H1 (cell line): ENCODE measurements around the gene AKR1C8. TPM values are rescaled to one million over a fixed set of nuclear protein-coding genes. Genes with fewer than 3 reads are reported as not detected.

Source experiments
- CTCF ChIA-PET: fragments of 300-600 bp; sonication (Branson Sonifier 250); formaldehyde crosslinking; loops from one replicate; lab custom pipeline; 2021; ENCODE audit not compliant: partially characterized antibody; lab: Charles Lee
- POLR2A ChIA-PET: fragments of 300-600 bp; sonication (Branson Sonifier 250); formaldehyde crosslinking; loops from one replicate; lab custom pipeline; 2021; ENCODE audit warnings: inconsistent platforms; ENCODE audit not compliant: partially characterized antibody; lab: Charles Lee
- DNase-seq, 2 experiments: peaks; one replicate each; pipeline versions ENCODE4 v3.0.0 to v3.0.0-alpha.2; 2010 to 2022; ENCODE audit warnings: low spot score in 2 of 2, low read depth in 1 of 2, mixed read lengths in 1 of 2
- FAIRE-seq: peaks from 2 replicates; lab custom pipeline; 2011; peaks lifted over from hg19 to GRCh38; lab: Jason Lieb, UNC
- H2AFZ ChIP-seq: 2 replicates; pipeline ENCODE4 v1.8.1; 2012; ENCODE audit warnings: low read length, inconsistent platforms
- H2AK5ac ChIP-seq: 2 replicates; pipeline ENCODE4 v1.6.1; 2013; ENCODE audit warnings: low read depth, low read length
- H2BK120ac ChIP-seq: replicated peaks from 2 replicates; pipeline ENCODE3; 2013; ENCODE audit warnings: low read depth, low read length, inconsistent platforms
- H2BK12ac ChIP-seq: 2 replicates; pipeline ENCODE4 v1.6.1; 2013; ENCODE audit warnings: low read depth, low read length
- H2BK15ac ChIP-seq: 2 replicates; pipeline ENCODE4 v1.6.1; 2013; ENCODE audit warnings: low read length
- H2BK20ac ChIP-seq: 2 replicates; pipeline ENCODE4 v1.6.1; 2013; ENCODE audit warnings: low read length
- H2BK5ac ChIP-seq: 2 replicates; pipeline ENCODE4 v1.6.1; 2013; ENCODE audit warnings: low read depth, low read length
- H3K14ac ChIP-seq: 2 replicates; pipeline ENCODE4 v1.6.1; 2013; ENCODE audit warnings: inconsistent platforms; ENCODE audit not compliant: insufficient read length
- H3K18ac ChIP-seq: 2 replicates; pipeline ENCODE4 v1.6.1; 2013; ENCODE audit warnings: low read length; ENCODE audit errors: extremely low read depth
- H3K23ac ChIP-seq: 2 replicates; pipeline ENCODE4 v1.6.1; 2013; ENCODE audit warnings: inconsistent platforms; ENCODE audit not compliant: insufficient read length
- H3K23me2 ChIP-seq: 2 replicates; pipeline ENCODE4 v1.6.1; 2013; ENCODE audit warnings: low read depth, low read length
- H3K27ac ChIP-seq: 2 replicates; pipeline ENCODE4 v1.6.1; 2011; ENCODE audit warnings: low read depth, low read length, inconsistent platforms
- H3K27me3 ChIP-seq, 4 experiments: replicated peaks in 1 of 4; 1 replicate in 1 of 4; 2 replicates in 3 of 4; pipeline versions ENCODE4 v1.6.1 to v1.8.1; 2011 to 2013; ENCODE audit warnings: low read length in 3 of 4, mild to moderate bottlenecking in 3 of 4, inconsistent platforms in 2 of 4, mixed read lengths in 2 of 4, moderate library complexity in 1 of 4; ENCODE audit not compliant: control insufficient read depth in 3 of 4, insufficient read depth in 3 of 4; ENCODE audit errors: extremely low read depth in 1 of 4
- H3K36me3 ChIP-seq, 4 experiments: 2 replicates each; pipeline versions ENCODE4 v1.6.1 to v1.8.1; 2011 to 2013; ENCODE audit warnings: mild to moderate bottlenecking in 4 of 4, low read length in 3 of 4, moderate library complexity in 2 of 4, control low read depth in 1 of 4, inconsistent platforms in 1 of 4; ENCODE audit not compliant: insufficient read depth in 4 of 4, control insufficient read depth in 2 of 4
- H3K4ac ChIP-seq: replicated peaks from 2 replicates; pipeline ENCODE3; 2013; ENCODE audit warnings: low read length, low read depth, mixed read lengths, inconsistent platforms; ENCODE audit not compliant: insufficient read length
- H3K4me1 ChIP-seq, 4 experiments: replicated peaks in 1 of 4; 1 replicate in 1 of 4; 2 replicates in 3 of 4; pipeline versions ENCODE4 v1.6.1 to v1.8.1; 2011 to 2013; ENCODE audit warnings: low read length in 3 of 4, inconsistent platforms in 2 of 4, mixed read lengths in 1 of 4; ENCODE audit not compliant: insufficient read depth in 4 of 4, control insufficient read depth in 3 of 4
- H3K4me2 ChIP-seq, 2 experiments: 2 replicates each; pipeline versions ENCODE4 v1.6.1 to v1.8.1; 2011 to 2013; ENCODE audit warnings: low read depth in 2 of 2, low read length in 2 of 2, control low read depth in 1 of 2, inconsistent platforms in 1 of 2, mild to moderate bottlenecking in 1 of 2; ENCODE audit not compliant: insufficient read depth in 1 of 2
- H3K4me3 ChIP-seq, 4 experiments: fragments of 200-600, 300-600 bp in 1 of 4; sonication (generic), shearing (Covaris generic), sonication (Bioruptor Twin) in 1 of 4; 2 replicates each; pipeline versions ENCODE4 v1.5.1 to v1.8.1; 2011 to 2016; ENCODE audit warnings: low read length in 4 of 4, low read depth in 3 of 4, control low read depth in 2 of 4, inconsistent platforms in 2 of 4, mild to moderate bottlenecking in 2 of 4, mixed read lengths in 1 of 4, moderate library complexity in 1 of 4; ENCODE audit not compliant: insufficient read depth in 2 of 4; ENCODE audit errors: extremely low read depth in 1 of 4
- H3K56ac ChIP-seq: replicated peaks from 2 replicates; pipeline ENCODE3; 2013; ENCODE audit warnings: low read depth, mild to moderate bottlenecking, mixed read lengths, low read length, inconsistent platforms; ENCODE audit not compliant: insufficient read length
- H3K79me1 ChIP-seq: 2 replicates; pipeline ENCODE4 v1.6.1; 2013; ENCODE audit warnings: low read depth, low read length, control low read depth
- H3K79me2 ChIP-seq, 2 experiments: 2 replicates each; pipeline versions ENCODE4 v1.6.1 to v1.8.1; 2012 to 2013; ENCODE audit warnings: low read length in 2 of 2, mild to moderate bottlenecking in 2 of 2, inconsistent platforms in 1 of 2; ENCODE audit not compliant: insufficient read depth in 2 of 2, control insufficient read depth in 1 of 2
- H3K9ac ChIP-seq, 4 experiments: replicated peaks in 1 of 4; 1 replicate in 1 of 4; 2 replicates in 3 of 4; pipeline versions ENCODE4 v1.6.1 to v1.8.1; 2011 to 2013; ENCODE audit warnings: low read depth in 3 of 4, low read length in 3 of 4, control low read depth in 2 of 4, mild to moderate bottlenecking in 2 of 4, moderate library complexity in 2 of 4, inconsistent platforms in 1 of 4; ENCODE audit errors: extremely low read depth in 1 of 4
- H3K9me3 ChIP-seq, 2 experiments: 2 replicates each; pipeline versions ENCODE4 v1.6.1 to v1.8.1; 2012 to 2013; ENCODE audit warnings: mild to moderate bottlenecking in 2 of 2, moderate library complexity in 2 of 2, control low read depth in 1 of 2, inconsistent platforms in 1 of 2, low read depth in 1 of 2, low read length in 1 of 2, mixed read lengths in 1 of 2; ENCODE audit not compliant: insufficient read depth in 2 of 2
- H4K20me1 ChIP-seq, 2 experiments: replicated peaks in 1 of 2; 2 replicates each; pipeline versions ENCODE3 to v1.8.1; 2011 to 2013; ENCODE audit warnings: inconsistent platforms in 2 of 2, low read length in 2 of 2, mild to moderate bottlenecking in 1 of 2; ENCODE audit not compliant: insufficient read depth in 2 of 2, control insufficient read depth in 1 of 2
- H4K5ac ChIP-seq: 2 replicates; pipeline ENCODE4 v1.6.1; 2013; ENCODE audit warnings: low read length, low read depth, mixed read lengths, inconsistent platforms; ENCODE audit not compliant: insufficient read length
- H4K8ac ChIP-seq: 2 replicates; pipeline ENCODE4 v1.8.0; 2013; ENCODE audit warnings: mild to moderate bottlenecking, moderate library complexity, low read length, inconsistent platforms; ENCODE audit not compliant: insufficient read depth; ENCODE audit errors: extremely low read depth
- H4K91ac ChIP-seq: replicated peaks from 2 replicates; pipeline ENCODE3; 2013; ENCODE audit warnings: low read length, mixed read lengths, inconsistent platforms; ENCODE audit not compliant: insufficient read length
- BACH1 ChIP-seq: IDR thresholded peaks from 2 replicates; pipeline ENCODE4 v1.6.1; 2012; ENCODE audit warnings: low read length, improper control_type of control experiment
- HDAC2 ChIP-seq, 2 experiments: fragments of 300-600 bp in 1 of 2; sonication (generic) in 1 of 2; IDR thresholded peaks; 2 replicates each; pipeline ENCODE4 v1.6.1; 2011 to 2012; ENCODE audit warnings: low read depth in 2 of 2, low read length in 2 of 2, mild to moderate bottlenecking in 2 of 2, moderate library complexity in 2 of 2, borderline replicate concordance in 1 of 2, inconsistent platforms in 1 of 2
- SP4 ChIP-seq: IDR thresholded peaks from 2 replicates; pipeline ENCODE4 v1.6.1; 2012; ENCODE audit warnings: low read length, inconsistent platforms
- TBP ChIP-seq: IDR thresholded peaks from 2 replicates; pipeline ENCODE4 v1.6.1; 2011; ENCODE audit warnings: low read depth, low read length, improper control_type of control experiment
- WGBS, 2 experiments: shearing (Covaris generic) in 1 of 2; methylation state at CpG; one replicate each; pipeline versions ENCODE4 v1.1.6 to v1.1.7; 2013 to 2015; ENCODE audit warnings: low lambda C conversion rate in 2 of 2, mixed read lengths in 2 of 2, inconsistent platforms in 1 of 2, low coverage in 1 of 2, missing lambda C conversion rate in 1 of 2; ENCODE audit not compliant: insufficient replicate concordance in 2 of 2, insufficient coverage in 1 of 2, insufficient read length in 1 of 2; ENCODE audit errors: extremely low coverage in 1 of 2, missing lambda C conversion rate in 1 of 2; 5-methylcytosine and 5-hydroxymethylcytosine counted together
- polyA plus RNA-seq, 7 experiments: library from polyadenylated mRNA; depleted of rRNA in 3 of 7; stranded (reverse) in 5 of 7; unstranded in 2 of 7; fragments of >200 nt in 5 of 7; fragments of 200-250 nt in 2 of 7; gene quantifications; 1 replicate in 5 of 7; 2 replicates in 1 of 7; 4 replicates in 1 of 7; pipeline versions ENCODE4 v1.2.1 to v1.2.3, GENCODE V29; 2011 to 2013; ENCODE audit warnings: missing spikeins in 2 of 7, mixed read lengths in 2 of 7
- total RNA-seq: library from RNA; stranded (reverse); fragmentation: NEBNext Ultra II Directional; extraction: Animal tissue kit (Norgen Biotek cat#: 25700); gene quantifications from 2 replicates; pipeline ENCODE4 v1.2.1, GENCODE V29; 2021
- TF ChIP-seq, protein P1 (sequence below): IDR thresholded peaks from 2 replicates; pipeline ENCODE4 v1.6.1; 2012; ENCODE audit warnings: inconsistent platforms

AKR1C8 gene
- total and polyA plus RNA-seq, 2 of the 8 experiments (the other 6 are each of a cell fraction or from before 2014, with no cell fraction given) = not detected

DNA sequence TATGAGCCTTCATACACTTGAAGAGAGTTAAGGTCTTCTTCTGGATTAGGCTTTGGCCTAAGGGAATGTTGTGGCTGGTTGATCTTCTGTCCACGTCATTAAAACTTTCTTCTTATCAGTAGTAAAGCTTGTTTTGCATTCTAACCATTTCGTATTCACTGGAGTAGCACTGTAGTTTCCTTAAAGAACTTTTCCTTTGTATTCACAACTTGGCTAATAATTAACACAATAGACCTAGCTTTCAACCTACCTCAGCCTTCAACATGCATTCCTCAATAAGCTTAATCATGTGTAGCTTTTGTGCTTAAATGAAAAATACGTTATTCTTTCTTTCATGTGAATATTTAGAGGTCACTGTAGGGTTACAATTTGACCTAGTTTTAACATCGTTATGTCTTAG, 42.8 kb downstream of the AKR1C8 start:
- Histone ChIP-seq H2AFZ (no peak overlapping the region), H2BK5ac (no peak overlapping the region)
- no peak for TF ChIP-seq TBP
- TF ChIP-seq SP4 = no peak
- no peak for TF ChIP-seq HDAC2 (IDR thresholded peaks at IDR 0.05; ENCODE audit: borderline replicate concordance in 1 of 2, low read depth in 2 of 2, low read length in 2 of 2)
- TF ChIP-seq, protein P1, sequence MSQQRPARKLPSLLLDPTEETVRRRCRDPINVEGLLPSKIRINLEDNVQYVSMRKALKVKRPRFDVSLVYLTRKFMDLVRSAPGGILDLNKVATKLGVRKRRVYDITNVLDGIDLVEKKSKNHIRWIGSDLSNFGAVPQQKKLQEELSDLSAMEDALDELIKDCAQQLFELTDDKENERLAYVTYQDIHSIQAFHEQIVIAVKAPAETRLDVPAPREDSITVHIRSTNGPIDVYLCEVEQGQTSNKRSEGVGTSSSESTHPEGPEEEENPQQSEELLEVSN = no peak
- no peak for TF ChIP-seq BACH1
- TF ChIP-seq, all 59 proteins: peak for 0
- Histone ChIP-seq H2BK20ac (no peak overlapping the region), H2AK5ac (no peak overlapping the region), H3K79me1 (no peaks in the 10 kb centered on the region), H3K9me3 (peaks cover 4 to 10% of the 10 kb centered on the region in 2 experiments; a peak in 2 of 4 replicates), H2BK120ac (no peak overlapping the region), H3K4me1 (no peaks in the 10 kb centered on the region), H3K23ac (no peak overlapping the region), H3K4ac (no peak overlapping the region), H3K18ac (no peak overlapping the region), H2BK15ac (no peak overlapping the region), H3K4me3 (no peak overlapping the region), H4K5ac (no peak overlapping the region), H2BK12ac (no peak overlapping the region), H3K23me2 (no peaks in the 10 kb centered on the region), H3K79me2 (no peaks in the 10 kb centered on the region), H3K36me3 (no peaks in the 10 kb centered on the region), H3K27ac (no peak overlapping the region), H4K8ac (no peak overlapping the region), H3K4me2 (no peak overlapping the region), H3K56ac (no peak overlapping the region), H3K9ac (no peak overlapping the region), H3K14ac (no peak overlapping the region), H4K20me1 (no peaks in the 10 kb centered on the region), H3K27me3 (no peaks in the 10 kb centered on the region), H4K91ac (no peak overlapping the region)
- POLR2A ChIA-PET = no interaction called here
- DNase-seq (no peak), FAIRE-seq (no peak)
- CTCF ChIA-PET = no interaction called here
- WGBS, 2 experiments = 86% methylated on average over 4 of the region's 4 CpGs; no CpG with 5 or more reads in 1 of the 2 experiments
